ENCODE data around the gene NFATC4.

NFATC4 gene

DNA sequence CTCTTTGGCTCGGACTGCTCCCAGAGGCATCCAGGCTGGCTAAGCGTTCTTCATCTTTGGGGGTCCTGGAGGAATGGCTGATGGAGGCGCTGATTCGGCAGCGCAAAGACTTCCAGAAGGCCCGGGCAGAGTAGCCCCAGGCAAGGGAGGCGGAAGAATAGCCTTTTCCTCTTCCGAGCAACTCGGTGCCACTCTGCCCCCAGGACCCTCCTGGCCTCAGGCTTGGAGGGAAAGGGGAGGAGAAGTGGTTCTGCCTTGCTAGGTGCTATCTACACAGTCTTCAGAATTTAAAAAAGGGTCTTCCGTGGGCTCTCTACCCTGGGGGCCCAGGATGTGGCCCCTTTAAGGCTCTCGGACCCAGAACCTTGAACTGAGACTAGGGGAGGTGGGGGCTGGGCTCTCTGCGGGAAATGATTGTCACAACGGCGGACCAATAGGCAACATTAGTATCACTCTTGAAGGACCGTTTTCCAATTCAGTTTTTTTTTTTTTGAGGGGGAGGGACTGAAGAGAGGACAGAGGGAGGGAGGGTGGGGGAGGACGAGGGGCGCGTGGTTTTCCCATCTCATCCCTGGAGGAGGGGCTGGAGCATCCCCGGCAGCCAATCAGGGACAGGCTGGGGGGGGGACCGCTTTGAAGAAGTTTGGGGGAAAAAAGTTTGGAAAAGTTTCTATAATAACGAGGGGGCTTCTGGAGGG lies at the start of gene NFATC4:
Gene NFATC4, plus strand, starts transcription at position 671 of the 698 bp plus-strand sequence. CDS start 157 bp downstream, outside the sequence.
- TF ChIP-seq, protein P1, sequence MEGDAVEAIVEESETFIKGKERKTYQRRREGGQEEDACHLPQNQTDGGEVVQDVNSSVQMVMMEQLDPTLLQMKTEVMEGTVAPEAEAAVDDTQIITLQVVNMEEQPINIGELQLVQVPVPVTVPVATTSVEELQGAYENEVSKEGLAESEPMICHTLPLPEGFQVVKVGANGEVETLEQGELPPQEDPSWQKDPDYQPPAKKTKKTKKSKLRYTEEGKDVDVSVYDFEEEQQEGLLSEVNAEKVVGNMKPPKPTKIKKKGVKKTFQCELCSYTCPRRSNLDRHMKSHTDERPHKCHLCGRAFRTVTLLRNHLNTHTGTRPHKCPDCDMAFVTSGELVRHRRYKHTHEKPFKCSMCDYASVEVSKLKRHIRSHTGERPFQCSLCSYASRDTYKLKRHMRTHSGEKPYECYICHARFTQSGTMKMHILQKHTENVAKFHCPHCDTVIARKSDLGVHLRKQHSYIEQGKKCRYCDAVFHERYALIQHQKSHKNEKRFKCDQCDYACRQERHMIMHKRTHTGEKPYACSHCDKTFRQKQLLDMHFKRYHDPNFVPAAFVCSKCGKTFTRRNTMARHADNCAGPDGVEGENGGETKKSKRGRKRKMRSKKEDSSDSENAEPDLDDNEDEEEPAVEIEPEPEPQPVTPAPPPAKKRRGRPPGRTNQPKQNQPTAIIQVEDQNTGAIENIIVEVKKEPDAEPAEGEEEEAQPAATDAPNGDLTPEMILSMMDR (IDR thresholded peaks at IDR 0.05; ENCODE audit: control insufficient read depth, insufficient read depth, low read depth, low read length, missing control alignments) = no peak
- DNase-seq (ENCODE audit: low read depth) = peak; percentile 93

DNA sequence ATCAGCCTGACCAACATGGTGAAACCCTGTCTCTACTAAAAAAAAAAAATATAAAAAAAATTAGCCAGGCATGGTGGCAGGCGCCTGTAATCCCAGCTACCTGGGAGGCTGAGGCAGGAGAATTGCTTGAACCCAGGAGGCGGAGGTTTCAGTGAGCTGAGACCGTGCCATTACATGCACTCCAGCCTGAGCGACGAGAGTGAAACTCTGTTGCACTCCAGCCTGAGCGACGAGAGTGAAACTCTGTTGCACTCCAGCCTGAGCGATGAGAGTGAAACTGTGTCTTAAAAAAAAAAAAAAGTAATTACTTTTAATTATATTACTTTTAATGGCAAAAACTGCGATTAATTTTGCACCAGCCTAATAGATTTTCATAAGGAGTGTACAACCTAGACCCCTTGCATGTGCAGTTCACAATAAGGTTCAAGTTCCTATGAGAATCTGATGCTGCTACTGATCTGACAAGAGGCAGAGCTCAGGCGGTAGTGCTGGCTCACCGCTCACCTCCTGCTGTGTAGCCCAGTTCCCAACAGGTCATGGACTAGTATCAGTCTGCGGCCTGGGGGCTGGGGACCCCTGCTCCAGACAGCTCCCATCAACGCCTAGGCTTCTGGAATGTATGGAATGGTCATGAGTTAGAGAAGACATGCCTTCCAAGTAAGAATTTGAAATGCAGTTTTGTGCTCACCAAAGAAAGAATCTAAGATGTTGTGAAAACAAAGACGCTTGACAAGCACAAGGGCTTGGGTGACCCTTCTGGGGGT lies 46.6 kb upstream of the NFATC4 start:
- TF ChIP-seq, protein P1 (IDR thresholded peaks at IDR 0.05; ENCODE audit: control insufficient read depth, insufficient read depth, low read depth, low read length, missing control alignments) = no peak
- H3K4me3 ChIP-seq (ENCODE audit: control insufficient read depth, low read depth, low read length) = no peak overlapping the region
- no peak for DNase-seq (ENCODE audit: low read depth)

More for the DNA sequence above, at the start of gene NFATC4:
- peak within 1 kb of the TSS; percentile 100 for H3K4me3 ChIP-seq (ENCODE audit: control insufficient read depth, low read depth, low read length)

DNA sequence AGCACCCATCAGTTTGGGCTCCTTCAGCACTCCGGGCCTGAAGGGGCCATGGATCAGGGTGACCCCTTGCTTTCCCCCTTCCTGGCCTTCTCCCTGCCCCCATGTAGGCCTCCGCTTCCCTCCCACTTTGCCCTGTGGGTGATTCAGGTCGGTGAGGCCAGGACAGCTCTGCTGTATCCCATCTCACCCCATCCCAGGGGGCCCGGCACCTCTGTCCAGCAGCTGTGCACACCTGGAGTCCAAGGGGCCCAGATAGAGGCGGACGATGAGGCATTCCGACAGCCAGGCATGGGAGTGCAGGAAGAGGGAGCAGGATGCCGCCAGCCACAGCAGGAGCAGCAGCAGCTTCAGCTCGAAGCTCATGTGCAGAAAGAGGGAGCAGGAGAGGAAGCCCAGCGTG lies 45.3 kb upstream of the NFATC4 start:
- H3K4me3 ChIP-seq (ENCODE audit: control insufficient read depth, low read depth, low read length) = no peak overlapping the region
- TF ChIP-seq, protein P1 (IDR thresholded peaks at IDR 0.05; ENCODE audit: control insufficient read depth, insufficient read depth, low read depth, low read length, missing control alignments) = no peak
- no peak for DNase-seq (ENCODE audit: low read depth)

DNA sequence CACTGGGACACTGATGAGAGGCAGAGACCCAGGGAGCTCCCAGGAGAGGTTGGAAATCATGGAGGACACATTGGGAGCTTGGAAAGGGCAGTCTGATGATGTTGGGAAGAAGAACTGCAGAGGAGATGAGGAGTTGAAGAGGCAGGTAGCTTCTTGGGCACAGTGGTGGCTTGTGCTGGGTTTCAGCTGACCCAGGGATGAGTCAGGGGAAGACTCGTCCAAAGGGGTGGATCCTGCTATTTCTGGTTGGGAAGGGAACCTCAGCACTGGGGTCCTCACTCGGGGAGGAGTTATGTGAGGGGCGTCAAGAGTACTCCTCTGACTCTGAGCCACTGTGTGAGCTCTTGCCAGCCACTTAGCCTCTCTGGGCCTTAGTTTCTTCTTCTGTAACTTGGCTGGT lies 44.6 kb upstream of the NFATC4 start:
- DNase-seq (ENCODE audit: low read depth) = no peak
- no peak overlapping the region for H3K4me3 ChIP-seq (ENCODE audit: control insufficient read depth, low read depth, low read length)
- TF ChIP-seq, protein P1 (IDR thresholded peaks at IDR 0.05; ENCODE audit: control insufficient read depth, insufficient read depth, low read depth, low read length, missing control alignments) = no peak

DNA sequence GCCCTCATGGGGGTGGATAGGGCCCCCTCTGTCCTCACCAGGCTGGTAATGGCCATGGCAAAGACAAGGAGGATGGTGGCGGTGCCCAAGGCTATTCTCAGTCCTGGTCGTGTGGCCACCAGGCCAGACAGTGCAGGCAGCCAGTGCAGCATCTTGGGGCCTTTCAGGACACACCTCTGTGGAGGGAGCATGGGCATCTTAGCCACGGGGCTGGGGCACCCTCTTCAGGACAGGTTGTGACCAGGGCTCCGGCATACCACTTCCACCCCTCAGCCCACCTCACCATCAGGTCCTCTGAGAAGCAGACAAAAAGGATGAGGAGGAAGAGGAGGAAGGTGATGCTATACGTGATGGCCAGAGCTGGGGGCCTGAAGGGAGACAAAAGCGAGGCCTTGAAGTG lies 44.0 kb upstream of the NFATC4 start:
- no peak for DNase-seq (ENCODE audit: low read depth)
- no peak overlapping the region for H3K4me3 ChIP-seq (ENCODE audit: control insufficient read depth, low read depth, low read length)
- TF ChIP-seq, protein P1 (IDR thresholded peaks at IDR 0.05; ENCODE audit: control insufficient read depth, insufficient read depth, low read depth, low read length, missing control alignments) = no peak

DNA sequence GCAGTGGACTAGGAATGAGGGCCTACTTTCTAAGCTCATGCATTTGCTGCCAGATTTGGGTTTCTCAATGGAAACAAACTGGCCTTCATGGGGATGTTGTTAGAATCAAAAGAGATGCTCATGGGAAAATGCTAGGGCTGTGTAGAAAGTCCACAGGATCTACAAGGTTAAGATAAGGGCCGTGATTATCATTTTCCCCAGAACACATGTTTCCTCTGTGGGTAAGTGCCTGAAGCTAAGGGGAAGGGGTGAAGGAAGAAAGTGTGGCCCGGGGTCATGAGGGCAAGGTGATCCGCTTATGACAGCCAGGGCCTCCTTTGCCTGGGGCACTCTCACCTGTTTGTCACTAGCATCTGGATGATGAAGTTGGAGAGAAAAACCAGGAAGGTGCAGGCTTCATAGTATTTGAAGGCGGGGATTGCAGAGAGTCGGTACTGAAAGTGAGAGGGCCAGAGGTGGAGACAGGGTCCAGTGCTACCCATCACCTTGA lies 42.9 kb upstream of the NFATC4 start:
- no peak overlapping the region for H3K4me3 ChIP-seq (ENCODE audit: control insufficient read depth, low read depth, low read length)
- TF ChIP-seq, protein P1 (IDR thresholded peaks at IDR 0.05; ENCODE audit: control insufficient read depth, insufficient read depth, low read depth, low read length, missing control alignments) = no peak
- no peak for DNase-seq (ENCODE audit: low read depth)

All from AG09309 (cell line).